Esophagus squamous epithelium (tissue), 4 donors: ENCODE results near the gene RAB17.

Source experiments
- CTCF ChIP-seq, 6 experiments: fragments of 450-650 bp in 4 of 6; fragments of 200-600 bp in 2 of 6; sonication (generic) in 2 of 6; IDR thresholded peaks; one replicate each; pipeline ENCODE4 v1.5.1; 2016 to 2019; ENCODE audit warnings: antibody characterized with exemption in 6 of 6, mild to moderate bottlenecking in 4 of 6, moderate library complexity in 4 of 6
- POLR2A ChIP-seq, 4 donors: fragments of 450-650 bp; IDR thresholded peaks; one replicate each; pipeline ENCODE4 v1.6.1; 2017; ENCODE audit warnings: antibody characterized with exemption in 4 of 4, mild to moderate bottlenecking in 4 of 4, moderate library complexity in 3 of 4

DNA sequence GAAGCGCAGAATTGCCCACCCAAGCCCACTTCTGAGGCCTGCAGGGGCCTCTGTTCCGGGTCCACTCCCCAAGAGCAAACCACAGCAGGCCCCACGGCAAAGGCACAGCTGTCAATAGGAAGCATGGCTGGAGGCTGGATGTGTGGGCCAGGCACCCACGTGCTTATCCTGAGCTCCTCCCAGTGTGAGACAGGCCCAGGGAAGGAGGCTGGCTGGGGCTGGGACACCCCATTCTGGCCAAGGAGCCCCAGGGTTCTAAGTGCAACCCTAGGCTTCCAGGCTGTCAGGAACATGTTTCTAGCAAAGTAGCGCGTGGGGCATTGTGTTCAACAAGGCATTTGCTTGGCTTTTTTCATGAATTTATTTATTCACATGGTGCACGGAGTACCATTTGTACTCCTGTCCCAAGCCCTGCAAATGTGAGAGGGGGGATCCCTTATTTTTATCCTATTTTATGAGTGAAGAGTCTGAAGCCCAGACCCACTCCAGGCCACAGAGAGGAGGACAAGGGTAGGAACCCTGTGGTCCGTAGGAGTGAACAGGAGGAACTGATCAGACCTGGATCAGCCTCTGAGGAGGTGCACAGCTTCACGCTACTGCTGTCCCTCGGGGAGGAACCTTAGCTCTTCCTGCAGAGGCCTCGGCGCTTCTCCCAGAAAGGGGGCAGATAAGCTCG, 6.1 kb upstream of the RAB17 start:
- TF ChIP-seq CTCF (IDR thresholded peaks at IDR 0.05) (no peak), POLR2A (IDR thresholded peaks at IDR 0.05) (no peak)
